GM23338 (cell line): ENCODE results near the gene ASCL5. TPM values are rescaled to one million over a fixed set of nuclear protein-coding genes. Genes with fewer than 3 reads are reported as not detected.

Experiments used
- ATAC-seq: fragments of 200-7000 bp; cut with Tn5 transposase; 3 replicates; pipeline ENCODE4 v1.9.1; 2020
- DNase-seq: peaks from one replicate; pipeline ENCODE4 v3.0.0-alpha.2; 2015; ENCODE audit warnings: low spot score
- H2AFZ ChIP-seq: fragments of 200-600 bp; sonication (generic); 2 replicates; pipeline ENCODE4 v1.8.0; 2016; ENCODE audit warnings: antibody characterized with exemption, mild to moderate bottlenecking, moderate library complexity
- H3F3A ChIP-seq: fragments of 200-600 bp; sonication (generic); replicated peaks from 2 replicates; pipeline ENCODE4 v1.8.0; 2017; ENCODE audit warnings: antibody characterized with exemption, mixed run types, low read depth
- H3K27ac ChIP-seq: fragments of 200-600 bp; sonication (generic); 2 replicates; pipeline ENCODE4 v1.6.1; 2016; ENCODE audit warnings: low read depth
- H3K27me3 ChIP-seq: fragments of 200-600 bp; sonication (generic); 2 replicates; pipeline ENCODE4 v1.8.0; 2016; ENCODE audit warnings: mild to moderate bottlenecking, mixed run types, moderate library complexity; ENCODE audit not compliant: insufficient read depth
- H3K36me3 ChIP-seq: fragments of 200-600 bp; sonication (generic); 2 replicates; pipeline ENCODE4 v1.8.0; 2016; ENCODE audit warnings: mild to moderate bottlenecking; ENCODE audit not compliant: insufficient read depth
- H3K4me1 ChIP-seq: fragments of 200-600 bp; sonication (generic); 2 replicates; pipeline ENCODE4 v1.8.0; 2016; ENCODE audit warnings: mild to moderate bottlenecking, moderate library complexity; ENCODE audit not compliant: insufficient read depth
- H3K4me2 ChIP-seq: fragments of 200-600 bp; sonication (generic); 2 replicates; pipeline ENCODE4 v1.7.1; 2017; ENCODE audit warnings: mixed run types
- H3K4me3 ChIP-seq: fragments of 200-600 bp; sonication (generic); 2 replicates; pipeline ENCODE4 v1.6.1; 2016; ENCODE audit warnings: mixed run types
- H3K79me2 ChIP-seq: fragments of 200-600 bp; sonication (generic); replicated peaks from 2 replicates; pipeline ENCODE4 v1.8.0; 2017; ENCODE audit warnings: mild to moderate bottlenecking; ENCODE audit not compliant: insufficient read depth
- H3K9me2 ChIP-seq: fragments of 200-600 bp; sonication (generic); 2 replicates; pipeline ENCODE4 v1.8.0; 2017; ENCODE audit not compliant: insufficient read depth
- H4K20me1 ChIP-seq: fragments of 200-600 bp; sonication (generic); replicated peaks from 2 replicates; pipeline ENCODE4 v1.8.0; 2017; ENCODE audit warnings: mild to moderate bottlenecking; ENCODE audit not compliant: insufficient read depth
- H3K27ac Mint-ChIP-seq: 2 replicates; pipeline ENCODE4 v1.8.0; 2020; ENCODE audit warnings: inconsistent platforms, mild to moderate bottlenecking, moderate library complexity, mixed read lengths
- H3K27me3 Mint-ChIP-seq: 3 replicates; pipeline ENCODE4 v1.8.0; 2022; ENCODE audit warnings: low read depth, mild to moderate bottlenecking, moderate library complexity, mixed read lengths, inconsistent platforms; ENCODE audit not compliant: insufficient read depth, poor library complexity
- H3K36me3 Mint-ChIP-seq: 3 replicates; pipeline ENCODE4 v1.8.0; 2021; ENCODE audit warnings: low read depth, mild to moderate bottlenecking, inconsistent platforms, moderate library complexity, mixed read lengths
- H3K4me1 Mint-ChIP-seq: 3 replicates; pipeline ENCODE4 v1.8.0; 2020; ENCODE audit warnings: mild to moderate bottlenecking, inconsistent platforms, mixed read lengths
- H3K4me3 Mint-ChIP-seq: 3 replicates; pipeline ENCODE4 v1.8.0; 2021; ENCODE audit warnings: moderate library complexity, mild to moderate bottlenecking, inconsistent platforms, mixed read lengths
- H3K9me3 Mint-ChIP-seq: 3 replicates; pipeline ENCODE4 v1.8.0; 2020; ENCODE audit warnings: moderate library complexity, mild to moderate bottlenecking, inconsistent platforms, mixed read lengths
- CREB1 ChIP-seq: fragments of 250-450 bp; sonication (Bioruptor Pico); IDR thresholded peaks from 2 replicates; pipeline ENCODE4 v1.5.0; 2020; ENCODE audit warnings: low read depth, mild to moderate bottlenecking, moderate library complexity
- JUNB ChIP-seq: IDR thresholded peaks from one replicate; pipeline ENCODE4 v1.6.1; 2016; ENCODE audit warnings: antibody characterized with exemption; ENCODE audit not compliant: unreplicated experiment
- NANOG ChIP-seq: IDR thresholded peaks from 2 replicates; pipeline ENCODE4 v1.6.1; 2016; ENCODE audit warnings: antibody characterized with exemption, borderline replicate concordance
- ZNF114 ChIP-seq: fragments of 250-450 bp; sonication (Bioruptor Pico); IDR thresholded peaks from 2 replicates; pipeline ENCODE4 v1.5.0; 2020; ENCODE audit warnings: mild to moderate bottlenecking, moderate library complexity
- ZNF331 ChIP-seq: fragments of 250-450 bp; sonication (Bioruptor Pico); IDR thresholded peaks from 2 replicates; pipeline ENCODE4 v1.5.0; 2020; ENCODE audit warnings: low read depth, mild to moderate bottlenecking, moderate library complexity
- polyA plus RNA-seq: library from polyadenylated mRNA; unstranded; fragments of >200 nt; fragmentation: Nextera tagmentation; extraction: Ambion mirVana; gene quantifications from 2 replicates; pipeline ENCODE4 v1.2.1, GENCODE V29; 2016
- total RNA-seq: library from RNA; depleted of rRNA; stranded (reverse); fragments of >200 nt; shearing (Covaris generic); gene quantifications from 2 replicates; pipeline ENCODE4 v1.2.3, GENCODE V29; 2014
- TF ChIP-seq, protein P1 (sequence below): IDR thresholded peaks from 2 replicates; pipeline ENCODE4 v1.6.1; 2016; ENCODE audit warnings: antibody characterized with exemption
- TF ChIP-seq, protein P2 (sequence below): fragments of 250-450 bp; sonication (Bioruptor Pico); IDR thresholded peaks from 2 replicates; pipeline ENCODE4 v1.5.0; 2020; ENCODE audit warnings: mild to moderate bottlenecking, moderate library complexity

Gene ASCL5
- total and polyA plus RNA-seq, 2 experiments from 2014 or later, result not detected

DNA sequence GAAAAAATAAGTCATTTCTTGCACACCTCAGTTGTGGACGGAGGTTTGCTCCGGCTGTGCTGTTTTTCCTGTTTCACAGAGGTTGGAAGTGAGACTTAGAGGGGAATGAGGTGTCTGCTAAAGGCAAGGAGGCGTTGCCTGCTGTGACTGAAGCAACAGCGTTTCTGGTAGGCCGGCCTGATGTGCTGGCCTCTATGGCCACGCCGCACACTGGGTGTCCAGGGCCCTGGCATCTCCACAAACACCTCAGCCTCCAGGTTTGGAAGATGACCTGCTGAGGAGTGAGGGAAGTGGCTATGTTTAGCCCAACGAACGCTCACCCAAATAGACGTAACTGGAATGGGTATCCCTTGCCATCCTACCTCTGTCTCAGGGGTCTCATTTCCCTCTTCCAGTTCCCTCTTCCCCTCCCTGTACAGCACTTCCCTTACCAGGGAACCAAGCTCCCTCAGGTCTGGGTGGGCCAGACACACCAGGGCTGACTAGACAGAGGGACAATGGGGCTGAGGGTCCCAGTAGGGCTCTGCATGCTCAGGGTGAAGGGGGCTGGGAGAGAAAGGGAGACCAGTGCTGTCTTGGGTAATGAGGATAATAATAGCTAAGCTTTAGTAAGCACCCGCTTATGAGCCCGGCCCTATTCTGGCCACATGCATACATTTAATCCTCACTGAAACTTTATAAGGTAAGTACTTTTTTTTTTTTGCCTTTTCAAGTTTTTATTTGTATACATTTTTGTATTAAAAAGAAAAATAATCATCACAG lies 26.6 kb downstream of the ASCL5 start:
- Mint-ChIP-seq H3K4me3 (no peak overlapping the region), H3K36me3 (no peaks in the 10 kb centered on the region), H3K9me3 (no peaks in the 10 kb centered on the region), H3K27me3 (peaks cover 9% of the 10 kb centered on the region), H3K4me1 (peaks cover 7% of the 10 kb centered on the region), H3K27ac (no peak overlapping the region)
- H3K27me3 ChIP-seq, result no peaks in the 10 kb centered on the region
- TF ChIP-seq JUNB, result no peak
- TF ChIP-seq CREB1 (CRISPR knock-in tag), result no peak
- no peak for TF ChIP-seq ZNF114 (CRISPR knock-in tag)
- no peak for TF ChIP-seq NANOG
- TF ChIP-seq, protein P1, sequence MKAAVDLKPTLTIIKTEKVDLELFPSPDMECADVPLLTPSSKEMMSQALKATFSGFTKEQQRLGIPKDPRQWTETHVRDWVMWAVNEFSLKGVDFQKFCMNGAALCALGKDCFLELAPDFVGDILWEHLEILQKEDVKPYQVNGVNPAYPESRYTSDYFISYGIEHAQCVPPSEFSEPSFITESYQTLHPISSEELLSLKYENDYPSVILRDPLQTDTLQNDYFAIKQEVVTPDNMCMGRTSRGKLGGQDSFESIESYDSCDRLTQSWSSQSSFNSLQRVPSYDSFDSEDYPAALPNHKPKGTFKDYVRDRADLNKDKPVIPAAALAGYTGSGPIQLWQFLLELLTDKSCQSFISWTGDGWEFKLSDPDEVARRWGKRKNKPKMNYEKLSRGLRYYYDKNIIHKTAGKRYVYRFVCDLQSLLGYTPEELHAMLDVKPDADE, result no peak
- TF ChIP-seq ZNF331, result no peak
- TF ChIP-seq, protein P2, sequence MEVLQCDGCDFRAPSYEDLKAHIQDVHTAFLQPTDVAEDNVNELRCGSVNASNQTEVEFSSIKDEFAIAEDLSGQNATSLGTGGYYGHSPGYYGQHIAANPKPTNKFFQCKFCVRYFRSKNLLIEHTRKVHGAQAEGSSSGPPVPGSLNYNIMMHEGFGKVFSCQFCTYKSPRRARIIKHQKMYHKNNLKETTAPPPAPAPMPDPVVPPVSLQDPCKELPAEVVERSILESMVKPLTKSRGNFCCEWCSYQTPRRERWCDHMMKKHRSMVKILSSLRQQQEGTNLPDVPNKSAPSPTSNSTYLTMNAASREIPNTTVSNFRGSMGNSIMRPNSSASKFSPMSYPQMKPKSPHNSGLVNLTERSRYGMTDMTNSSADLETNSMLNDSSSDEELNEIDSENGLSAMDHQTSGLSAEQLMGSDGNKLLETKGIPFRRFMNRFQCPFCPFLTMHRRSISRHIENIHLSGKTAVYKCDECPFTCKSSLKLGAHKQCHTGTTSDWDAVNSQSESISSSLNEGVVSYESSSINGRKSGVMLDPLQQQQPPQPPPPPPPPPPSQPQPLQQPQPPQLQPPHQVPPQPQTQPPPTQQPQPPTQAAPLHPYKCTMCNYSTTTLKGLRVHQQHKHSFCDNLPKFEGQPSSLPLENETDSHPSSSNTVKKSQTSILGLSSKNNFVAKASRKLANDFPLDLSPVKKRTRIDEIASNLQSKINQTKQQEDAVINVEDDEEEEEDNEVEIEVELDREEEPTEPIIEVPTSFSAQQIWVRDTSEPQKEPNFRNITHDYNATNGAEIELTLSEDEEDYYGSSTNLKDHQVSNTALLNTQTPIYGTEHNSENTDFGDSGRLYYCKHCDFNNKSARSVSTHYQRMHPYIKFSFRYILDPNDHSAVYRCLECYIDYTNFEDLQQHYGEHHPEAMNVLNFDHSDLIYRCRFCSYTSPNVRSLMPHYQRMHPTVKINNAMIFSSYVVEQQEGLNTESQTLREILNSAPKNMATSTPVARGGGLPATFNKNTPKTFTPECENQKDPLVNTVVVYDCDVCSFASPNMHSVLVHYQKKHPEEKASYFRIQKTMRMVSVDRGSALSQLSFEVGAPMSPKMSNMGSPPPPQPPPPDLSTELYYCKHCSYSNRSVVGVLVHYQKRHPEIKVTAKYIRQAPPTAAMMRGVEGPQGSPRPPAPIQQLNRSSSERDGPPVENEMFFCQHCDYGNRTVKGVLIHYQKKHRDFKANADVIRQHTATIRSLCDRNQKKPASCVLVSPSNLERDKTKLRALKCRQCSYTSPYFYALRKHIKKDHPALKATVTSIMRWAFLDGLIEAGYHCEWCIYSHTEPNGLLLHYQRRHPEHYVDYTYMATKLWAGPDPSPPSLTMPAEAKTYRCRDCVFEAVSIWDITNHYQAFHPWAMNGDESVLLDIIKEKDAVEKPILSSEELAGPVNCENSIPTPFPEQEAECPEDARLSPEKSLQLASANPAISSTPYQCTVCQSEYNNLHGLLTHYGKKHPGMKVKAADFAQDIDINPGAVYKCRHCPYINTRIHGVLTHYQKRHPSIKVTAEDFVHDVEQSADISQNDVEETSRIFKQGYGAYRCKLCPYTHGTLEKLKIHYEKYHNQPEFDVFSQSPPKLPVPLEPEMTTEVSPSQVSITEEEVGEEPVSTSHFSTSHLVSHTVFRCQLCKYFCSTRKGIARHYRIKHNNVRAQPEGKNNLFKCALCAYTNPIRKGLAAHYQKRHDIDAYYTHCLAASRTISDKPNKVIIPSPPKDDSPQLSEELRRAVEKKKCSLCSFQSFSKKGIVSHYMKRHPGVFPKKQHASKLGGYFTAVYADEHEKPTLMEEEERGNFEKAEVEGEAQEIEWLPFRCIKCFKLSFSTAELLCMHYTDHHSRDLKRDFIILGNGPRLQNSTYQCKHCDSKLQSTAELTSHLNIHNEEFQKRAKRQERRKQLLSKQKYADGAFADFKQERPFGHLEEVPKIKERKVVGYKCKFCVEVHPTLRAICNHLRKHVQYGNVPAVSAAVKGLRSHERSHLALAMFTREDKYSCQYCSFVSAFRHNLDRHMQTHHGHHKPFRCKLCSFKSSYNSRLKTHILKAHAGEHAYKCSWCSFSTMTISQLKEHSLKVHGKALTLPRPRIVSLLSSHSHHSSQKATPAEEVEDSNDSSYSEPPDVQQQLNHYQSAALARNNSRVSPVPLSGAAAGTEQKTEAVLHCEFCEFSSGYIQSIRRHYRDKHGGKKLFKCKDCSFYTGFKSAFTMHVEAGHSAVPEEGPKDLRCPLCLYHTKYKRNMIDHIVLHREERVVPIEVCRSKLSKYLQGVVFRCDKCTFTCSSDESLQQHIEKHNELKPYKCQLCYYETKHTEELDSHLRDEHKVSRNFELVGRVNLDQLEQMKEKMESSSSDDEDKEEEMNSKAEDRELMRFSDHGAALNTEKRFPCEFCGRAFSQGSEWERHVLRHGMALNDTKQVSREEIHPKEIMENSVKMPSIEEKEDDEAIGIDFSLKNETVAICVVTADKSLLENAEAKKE (CRISPR knock-in tag), result no peak
- H3F3A ChIP-seq, result no peaks in the 10 kb centered on the region
- no peak overlapping the region for H2AFZ ChIP-seq
- H3K27ac ChIP-seq, result no peak overlapping the region
- DNase-seq, result no peak
- no peaks in the 10 kb centered on the region for H3K36me3 ChIP-seq
- no peaks in the 10 kb centered on the region for H3K9me2 ChIP-seq
- H3K79me2 ChIP-seq, result no peaks in the 10 kb centered on the region
- no peaks in the 10 kb centered on the region for H4K20me1 ChIP-seq
- 0 out of 2 replicates have a peak, but pooled peaks cover 5% of the 10 kb centered on the region for H3K4me1 ChIP-seq
- no peak overlapping the region for H3K4me3 ChIP-seq
- no peak for ATAC-seq
- H3K4me2 ChIP-seq, result no peak overlapping the region
